Sigmoid colon (tissue), 7 donors: ENCODE measurements around the gene CRACR2B. TPM values are rescaled to one million over a fixed set of nuclear protein-coding genes. Genes with fewer than 3 reads are reported as not detected.

Source experiments
- DNase-seq: peaks from one replicate; pipeline ENCODE4 v3.0.0-alpha.2; 2019
- H3K27ac ChIP-seq, 4 donors: fragments of 200-600 bp; sonication (generic); one replicate each; pipeline ENCODE4 v1.5.1; 2016 to 2019; ENCODE audit warnings: mild to moderate bottlenecking in 1 of 4
- H3K27me3 ChIP-seq, 3 donors: fragments of 200-600 bp; sonication (generic); one replicate each; pipeline ENCODE4 v1.5.1; 2019; ENCODE audit warnings: mild to moderate bottlenecking in 1 of 3
- H3K36me3 ChIP-seq, 4 donors: fragments of 200-600 bp; sonication (generic); one replicate each; pipeline ENCODE4 v1.5.1; 2016 to 2019
- H3K4me1 ChIP-seq, 4 donors: fragments of 200-600 bp; sonication (generic); one replicate each; pipeline ENCODE4 v1.5.1; 2017 to 2019
- H3K4me3 ChIP-seq, 4 donors: fragments of 200-600 bp; sonication (generic); one replicate each; pipeline ENCODE4 v1.5.1; 2017 to 2019; ENCODE audit warnings: mild to moderate bottlenecking in 2 of 4, moderate library complexity in 1 of 4
- H3K9me3 ChIP-seq, 4 donors: fragments of 200-600 bp in 3 of 4; sonication (generic) in 3 of 4; one replicate each; pipeline versions ENCODE4 v1.5.1 to v1.6.1; 2013 to 2019
- EP300 ChIP-seq, 4 donors: sonication (generic); formaldehyde crosslinking; IDR thresholded peaks; one replicate each; pipeline ENCODE4 v1.6.1; 2017; ENCODE audit warnings: antibody characterized with exemption in 4 of 4
- POLR2A ChIP-seq, 2 donors: fragments of 450-650 bp; IDR thresholded peaks; one replicate each; pipeline ENCODE4 v1.6.1; 2016; ENCODE audit warnings: antibody characterized with exemption in 2 of 2, mild to moderate bottlenecking in 2 of 2, moderate library complexity in 2 of 2
- POLR2AphosphoS5 ChIP-seq, 4 donors: sonication (generic); formaldehyde crosslinking; IDR thresholded peaks; one replicate each; pipeline ENCODE4 v1.6.1; 2017; ENCODE audit warnings: antibody characterized with exemption in 4 of 4
- WGBS, 2 donors: extraction: QIAGEN DNeasy Blood & Tissue Kit; methylation state at CpG; one replicate each; pipeline ENCODE4 v1.1.7; 2013; 5-methylcytosine and 5-hydroxymethylcytosine counted together
- intact Hi-C: fragments of 100-400 bp; cut with DNase I; formaldehyde crosslinking; loops from one replicate; pipeline ENCODE4 v1.15.1; 2023
- polyA plus RNA-seq, 3 donors: library from polyadenylated mRNA; stranded (reverse); fragments of 200-250 nt; gene quantifications; one replicate each; pipeline ENCODE4 v1.2.3, GENCODE V29; 2013
- total RNA-seq, 4 donors: library from RNA; depleted of rRNA; stranded (reverse); fragments of >200 nt; gene quantifications; one replicate each; pipeline ENCODE4 v1.1.0, GENCODE V29; 2016
- TF ChIP-seq, protein P1 (sequence below), 4 experiments: fragments of 450-650 bp in 3 of 4; fragments of 200-600 bp in 1 of 4; IDR thresholded peaks; one replicate each; pipeline ENCODE4 v1.5.1; 2016 to 2019; ENCODE audit warnings: antibody characterized with exemption in 4 of 4, mild to moderate bottlenecking in 3 of 4, moderate library complexity in 2 of 4
- donor health status: healthy with polysubstance abuse.
- donor health status: Bipolar disorder and iron deficiency.
- donor health status: healthy.

CRACR2B gene
- total and polyA plus RNA-seq, 7 donors = 1.5 to 149 (median 9.5) TPM

DNA sequence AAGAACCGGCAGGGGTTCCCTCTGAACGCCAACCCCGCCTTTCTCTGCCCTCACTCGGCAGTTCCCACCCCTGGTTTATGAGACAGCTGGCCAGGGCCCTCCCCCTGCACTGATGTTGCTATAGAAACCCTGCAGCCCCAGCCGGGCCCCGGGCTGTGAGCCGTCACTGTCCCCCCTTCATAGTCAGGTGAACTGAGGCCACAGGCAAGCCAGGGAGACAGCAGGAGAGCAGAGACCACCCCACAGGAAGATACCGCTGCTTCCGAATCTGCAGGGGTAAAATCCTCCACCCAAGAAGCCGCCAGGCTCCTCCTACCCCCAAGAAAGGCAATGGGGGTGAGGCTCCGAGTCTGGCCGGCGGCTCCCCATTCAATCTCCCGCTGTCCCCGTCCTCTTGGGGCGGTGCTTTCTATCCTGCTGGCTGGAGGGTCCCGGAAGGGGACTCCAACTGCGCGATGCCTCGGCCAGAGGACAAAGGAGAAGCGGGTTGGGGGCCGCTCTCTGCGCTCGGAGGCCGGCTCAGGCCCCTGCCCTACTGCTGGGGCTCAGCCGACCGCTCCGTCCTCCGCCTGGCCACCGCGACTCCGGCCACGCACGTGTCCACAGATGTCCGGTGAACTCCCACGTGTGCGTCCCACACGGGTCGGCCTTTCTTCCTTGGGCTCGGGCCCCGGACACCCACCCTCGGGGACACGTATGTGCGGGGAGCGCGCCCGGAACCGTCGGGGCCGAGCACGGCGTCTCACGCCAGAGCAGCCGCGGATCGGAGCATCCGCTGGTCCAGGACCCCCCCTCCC, 30.2 kb upstream of the CRACR2B start:
- no peaks in the 10 kb centered on the region for H3K27me3 ChIP-seq
- DNase-seq = peak; percentile 89
- H3K36me3 ChIP-seq = peaks cover 0 to 34% (median 3%) of the 10 kb centered on the region in 4 donors
- H3K4me1 ChIP-seq = peaks cover 0 to 38% (median 31%) of the 10 kb centered on the region in 4 donors
- TF ChIP-seq, protein P1, sequence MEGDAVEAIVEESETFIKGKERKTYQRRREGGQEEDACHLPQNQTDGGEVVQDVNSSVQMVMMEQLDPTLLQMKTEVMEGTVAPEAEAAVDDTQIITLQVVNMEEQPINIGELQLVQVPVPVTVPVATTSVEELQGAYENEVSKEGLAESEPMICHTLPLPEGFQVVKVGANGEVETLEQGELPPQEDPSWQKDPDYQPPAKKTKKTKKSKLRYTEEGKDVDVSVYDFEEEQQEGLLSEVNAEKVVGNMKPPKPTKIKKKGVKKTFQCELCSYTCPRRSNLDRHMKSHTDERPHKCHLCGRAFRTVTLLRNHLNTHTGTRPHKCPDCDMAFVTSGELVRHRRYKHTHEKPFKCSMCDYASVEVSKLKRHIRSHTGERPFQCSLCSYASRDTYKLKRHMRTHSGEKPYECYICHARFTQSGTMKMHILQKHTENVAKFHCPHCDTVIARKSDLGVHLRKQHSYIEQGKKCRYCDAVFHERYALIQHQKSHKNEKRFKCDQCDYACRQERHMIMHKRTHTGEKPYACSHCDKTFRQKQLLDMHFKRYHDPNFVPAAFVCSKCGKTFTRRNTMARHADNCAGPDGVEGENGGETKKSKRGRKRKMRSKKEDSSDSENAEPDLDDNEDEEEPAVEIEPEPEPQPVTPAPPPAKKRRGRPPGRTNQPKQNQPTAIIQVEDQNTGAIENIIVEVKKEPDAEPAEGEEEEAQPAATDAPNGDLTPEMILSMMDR (IDR thresholded peaks at IDR 0.05) = peak in 1 of 4 experiments; percentile 6
- TF ChIP-seq POLR2AphosphoS5 (IDR thresholded peaks at IDR 0.05) (peak in 3 of 4 donors; percentile 15 to 41 (median 38)), POLR2A (IDR thresholded peaks at IDR 0.05) (no peak), EP300 (IDR thresholded peaks at IDR 0.05) (no peak)
- peak overlapping the region; percentile 84 to 93 (median 90) for H3K27ac ChIP-seq
- no peaks in the 10 kb centered on the region for H3K9me3 ChIP-seq
- intact Hi-C loops = loop anchor here (1.0 to 5.0 kb wide), 4 partner anchors 12 to 100 kb away; partner anchors contain the start of genes DEAF1, POLR2L, RPLP2 and TALDO1
- H3K4me3 ChIP-seq = peak overlapping the region; percentile 49 to 65 (median 56)
- WGBS, 2 donors = 0% methylated on average over 57 of the region's 57 CpGs

DNA sequence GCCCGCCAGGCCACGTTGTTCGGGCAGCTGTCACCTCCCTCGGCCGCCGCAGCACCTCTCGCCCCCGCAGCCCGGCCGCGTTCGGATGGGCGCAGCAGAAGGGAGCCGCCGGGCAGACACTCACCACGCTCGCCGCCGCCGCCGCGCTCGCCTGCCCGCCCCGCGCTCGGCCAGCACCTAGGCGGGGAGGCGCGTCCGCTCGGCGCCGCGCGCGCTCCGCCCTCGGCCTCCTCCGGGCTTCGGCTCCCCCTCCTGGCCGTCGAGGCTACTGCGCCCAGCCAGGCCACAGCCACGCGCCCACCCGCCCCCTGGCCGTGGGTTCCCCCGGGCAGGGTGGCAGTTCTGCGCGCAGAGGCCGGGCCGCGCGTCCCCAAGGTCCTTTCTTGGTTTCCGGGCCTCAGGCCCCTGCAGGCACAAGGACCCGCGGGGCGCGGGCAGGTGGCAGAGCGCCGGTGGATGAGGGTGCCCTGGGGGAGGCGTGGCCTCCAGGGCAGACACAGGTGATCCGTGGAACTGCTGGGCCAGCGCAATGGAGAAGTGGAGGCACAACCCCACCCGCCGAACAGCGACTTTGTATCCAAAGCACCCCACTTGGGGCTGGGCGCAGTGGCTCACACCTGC, 29.5 kb upstream of the CRACR2B start, which contains the start of gene SLC25A22:
TSS of gene SLC25A22 (minus strand) at position 189 of the 621 bp plus-strand sequence. CDS start 3,275 bp downstream, outside the sequence.
- Histone ChIP-seq H3K27me3 (no peaks in the 10 kb centered on the region), H3K27ac (peak within 1 kb of the TSS; percentile 84 to 93 (median 90)), H3K9me3 (no peaks in the 10 kb centered on the region), H3K4me1 (peaks cover 0 to 38% (median 31%) of the 10 kb centered on the region in 4 donors), H3K4me3 (peak within 1 kb of the TSS; percentile 49 to 65 (median 56)), H3K36me3 (peaks cover 0 to 41% (median 3%) of the 10 kb centered on the region in 4 donors)
- intact Hi-C loops = loop anchor here (5.0 kb wide), 2 partner anchors 51 to 101 kb away; partner anchors contain the start of genes DEAF1, TALDO1 and TMEM80
- DNase-seq = no peak
- WGBS, 2 donors = 2 to 3% methylated on average over 69 of the region's 69 CpGs
- TF ChIP-seq, protein P1 (IDR thresholded peaks at IDR 0.05) = peak; percentile 42 to 82 (median 66)
- no peak for TF ChIP-seq EP300 (IDR thresholded peaks at IDR 0.05)
- no peak for TF ChIP-seq POLR2AphosphoS5 (IDR thresholded peaks at IDR 0.05)
- TF ChIP-seq POLR2A (IDR thresholded peaks at IDR 0.05) = no peak

DNA sequence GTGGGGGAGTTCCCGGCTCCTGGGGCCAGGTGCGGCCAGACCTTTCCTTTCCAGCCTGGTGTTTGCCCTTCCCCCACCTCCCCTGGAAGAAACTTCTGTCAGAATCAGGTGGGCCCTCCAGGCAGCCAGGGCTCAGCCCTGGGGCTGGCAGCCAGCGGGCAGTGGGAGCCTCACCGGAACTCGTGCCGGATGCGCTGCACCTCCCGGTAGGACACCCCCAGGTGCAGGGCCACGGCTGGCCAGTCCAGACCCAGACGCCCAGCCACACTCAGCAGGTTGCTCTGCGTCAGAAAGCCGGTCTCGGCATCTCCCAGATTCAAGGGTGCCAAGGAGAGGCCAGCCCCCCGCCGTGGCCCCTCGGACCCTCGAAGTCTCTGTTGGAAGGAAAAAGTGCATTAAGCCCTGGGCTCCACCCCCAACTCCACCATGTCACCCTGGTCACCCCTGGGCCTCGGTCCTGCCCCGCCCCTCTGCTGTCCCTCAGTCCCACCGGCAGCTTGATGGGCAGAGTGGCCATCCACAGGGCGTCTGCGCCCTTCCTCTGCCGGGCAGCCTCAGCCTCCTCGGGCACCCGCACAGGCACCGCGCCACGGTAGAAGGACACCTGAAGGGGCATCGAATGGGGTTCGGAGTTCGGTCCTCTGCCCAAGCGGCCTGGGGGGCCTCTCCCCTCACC, 27.9 kb upstream of the CRACR2B start:
- intact Hi-C loops = loop anchor here (5.0 kb wide), 2 partner anchors 52 to 102 kb away; partner anchors contain the start of genes DEAF1, TALDO1 and TMEM80
- Histone ChIP-seq H3K36me3 (peaks cover 0 to 38% (median 3%) of the 10 kb centered on the region in 4 donors), H3K27me3 (no peaks in the 10 kb centered on the region), H3K4me3 (no peak overlapping the region), H3K4me1 (peaks cover 0 to 47% (median 41%) of the 10 kb centered on the region in 4 donors), H3K9me3 (no peaks in the 10 kb centered on the region), H3K27ac (no peak overlapping the region)
- no peak for DNase-seq
- WGBS, 2 donors = 96% methylated on average over 32 of the region's 32 CpGs
- TF ChIP-seq POLR2A (IDR thresholded peaks at IDR 0.05) = no peak
- no peak for TF ChIP-seq POLR2AphosphoS5 (IDR thresholded peaks at IDR 0.05)
- TF ChIP-seq EP300 (IDR thresholded peaks at IDR 0.05) = no peak
- TF ChIP-seq, protein P1 (IDR thresholded peaks at IDR 0.05) = no peak

DNA sequence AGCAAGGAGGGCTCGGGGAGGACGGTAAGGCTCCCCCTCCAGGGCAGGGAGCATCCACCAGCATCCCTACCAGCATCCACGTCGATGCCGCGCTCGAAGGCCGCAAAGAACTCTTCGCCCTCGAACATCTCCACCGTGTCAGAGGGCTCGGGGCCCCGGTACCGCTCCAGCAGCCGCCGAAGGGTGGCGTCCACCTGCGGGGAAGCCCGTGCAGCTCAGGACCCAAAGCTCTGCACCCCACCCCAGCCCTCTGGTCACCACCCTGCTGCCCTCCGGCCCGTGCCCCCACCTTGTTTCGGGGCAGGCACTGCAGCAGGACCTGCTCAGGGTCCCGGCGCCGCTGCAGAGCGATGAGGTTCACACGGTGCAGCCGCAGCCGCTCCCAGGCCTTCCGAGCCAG, 27.2 kb upstream of the CRACR2B start:
- 93 to 96% methylated on average over 30 of the region's 30 CpGs for WGBS, 2 donors

More for the DNA sequence above, 27.2 kb upstream of the CRACR2B start:
- no peak for DNase-seq
- H3K4me1 ChIP-seq = peaks cover 0 to 46% (median 37%) of the 10 kb centered on the region in 4 donors
- intact Hi-C loops = no loop called here
- TF ChIP-seq EP300 (IDR thresholded peaks at IDR 0.05) (no peak), POLR2A (IDR thresholded peaks at IDR 0.05) (no peak)
- peaks cover 0 to 38% (median 3%) of the 10 kb centered on the region in 4 donors for H3K36me3 ChIP-seq
- no peak overlapping the region for H3K4me3 ChIP-seq
- no peaks in the 10 kb centered on the region for H3K9me3 ChIP-seq
- no peak overlapping the region for H3K27ac ChIP-seq
- H3K27me3 ChIP-seq = no peaks in the 10 kb centered on the region
